HepG2 (cell line): ENCODE measurements around the gene LLGL2. TPM values are rescaled to one million over a fixed set of nuclear protein-coding genes. Genes with fewer than 3 reads are reported as not detected.

Experiments used
- ATAC-seq: fragments of 200-7000 bp; cut with Tn5 transposase; 3 replicates; pipeline ENCODE4 v1.9.1; 2020; ENCODE audit warnings: mild to moderate bottlenecking, moderate library complexity
- BruUV-seq: library from RNA; stranded (reverse); fragments of 400-500 nt; replicated peaks from 2 replicates; lab custom pipeline; 2021; lab: Mats Ljungman, UMichigan
- CTCF ChIA-PET: fragments of 300-600 bp; formaldehyde crosslinking; extraction: SDS; loops from one replicate; lab custom pipeline; 2021; ENCODE audit warnings: low total read pairs, inconsistent platforms, low intra/inter-chr PET ratio; lab: Yijun Ruan, JAX
- POLR2A ChIA-PET: fragments of 350-600 bp; sonication (Branson Sonifier 250); formaldehyde crosslinking; loops from one replicate; lab custom pipeline; 2020; ENCODE audit warnings: antibody characterized with exemption, inconsistent platforms; lab: Yijun Ruan, JAX
- DNase-seq: peaks from one replicate; pipeline ENCODE4 v3.0.0-alpha.2; 2015; ENCODE audit warnings: low spot score
- FAIRE-seq: peaks from 3 replicates; lab custom pipeline; 2011; peaks lifted over from hg19 to GRCh38; lab: Jason Lieb, UNC
- H2AFZ ChIP-seq: one replicate; pipeline ENCODE4 v1.6.1; 2011; ENCODE audit warnings: low read length, inconsistent platforms
- H3K27ac ChIP-seq: fragments of 300-600 bp; 3 replicates; pipeline ENCODE4 v1.8.0; 2011; ENCODE audit warnings: mixed run types, mild to moderate bottlenecking, mixed read lengths, low read length, inconsistent platforms; ENCODE audit not compliant: insufficient read depth; ENCODE audit errors: extremely low read length
- H3K27me3 ChIP-seq, 2 experiments: fragments of 200-600 bp in 1 of 2; 2 replicates in 1 of 2; 3 replicates in 1 of 2; pipeline versions ENCODE4 v1.6.0 to v1.8.0; 2011; ENCODE audit warnings: low read length in 2 of 2, mild to moderate bottlenecking in 2 of 2, moderate library complexity in 2 of 2, inconsistent platforms in 1 of 2; ENCODE audit not compliant: insufficient read depth in 2 of 2, control insufficient read depth in 1 of 2
- H3K36me3 ChIP-seq, 2 experiments: fragments of 200-600 bp in 1 of 2; replicated peaks in 1 of 2; 2 replicates in 1 of 2; 3 replicates in 1 of 2; pipeline versions ENCODE4 v1.5.1 to v1.8.0; 2011; ENCODE audit warnings: low read length in 2 of 2, inconsistent platforms in 1 of 2; ENCODE audit not compliant: insufficient read depth in 2 of 2, control insufficient read depth in 1 of 2
- H3K4me1 ChIP-seq: 2 replicates; pipeline ENCODE4 v1.5.1; 2012; ENCODE audit warnings: low read length, inconsistent platforms; ENCODE audit not compliant: insufficient read depth
- H3K4me2 ChIP-seq: 2 replicates; pipeline ENCODE4 v1.6.0; 2011; ENCODE audit warnings: low read depth, low read length, inconsistent platforms
- H3K4me3 ChIP-seq, 3 experiments: fragments of 200-600 bp in 1 of 3; sonication (generic), shearing (Covaris generic) in 1 of 3; replicated peaks in 1 of 3; 2 replicates each; pipeline ENCODE4 v1.5.1; 2011 to 2016; ENCODE audit warnings: low read length in 3 of 3, inconsistent platforms in 2 of 3, low read depth in 2 of 3, mild to moderate bottlenecking in 2 of 3, control low read depth in 1 of 3, mixed read lengths in 1 of 3; ENCODE audit not compliant: insufficient read depth in 1 of 3
- H3K79me2 ChIP-seq: one replicate; pipeline ENCODE4 v1.6.1; 2011; ENCODE audit warnings: low read length, inconsistent platforms; ENCODE audit not compliant: insufficient read depth
- H3K9ac ChIP-seq: 2 replicates; pipeline ENCODE4 v1.6.0; 2011; ENCODE audit warnings: mild to moderate bottlenecking, low read depth, low read length, inconsistent platforms; ENCODE audit not compliant: insufficient read depth
- H3K9me3 ChIP-seq: 2 replicates; pipeline ENCODE4 v1.5.1; 2012; ENCODE audit warnings: mild to moderate bottlenecking, low read length
- H4K20me1 ChIP-seq: 2 replicates; pipeline ENCODE4 v1.6.0; 2011; ENCODE audit warnings: inconsistent platforms, mild to moderate bottlenecking, low read length, moderate library complexity; ENCODE audit not compliant: insufficient read depth
- HOXA5 ChIP-seq: sonication (generic); formaldehyde crosslinking; IDR thresholded peaks from 2 replicates; pipeline ENCODE4 v1.4.0; 2020; ENCODE audit warnings: missing genetic modification reagents
- ZBTB39 ChIP-seq: sonication (generic); formaldehyde crosslinking; IDR thresholded peaks from 2 replicates; pipeline ENCODE4 v1.5.0; 2020; ENCODE audit warnings: missing genetic modification reagents
- ZZZ3 ChIP-seq: sonication (generic); formaldehyde crosslinking; IDR thresholded peaks from 2 replicates; pipeline ENCODE4 v1.4.0; 2020; ENCODE audit warnings: missing genetic modification reagents, mild to moderate bottlenecking, borderline replicate concordance
- WGBS: methylation state at CpG from one replicate; pipeline ENCODE4 v1.1.6; 2017; ENCODE audit warnings: low lambda C conversion rate; 5-methylcytosine and 5-hydroxymethylcytosine counted together
- in situ Hi-C: cut with HindIII; loops from 2 replicates; pipeline ENCODE4 v1.10.0; 2017; ENCODE audit warnings: low pct_unique_long_range_greater_than_20kb; ENCODE audit not compliant: extremely low pct_ligation_motif_present
- intact Hi-C: fragments of 100-400 bp; cut with micrococcal nuclease; formaldehyde crosslinking; loops from one replicate; pipeline ENCODE4 v1.10.0; 2022; ENCODE audit not compliant: unreplicated experiment
- polyA plus RNA-seq, 8 experiments: library from polyadenylated mRNA; depleted of rRNA in 3 of 8; stranded (reverse) in 7 of 8; unstranded in 1 of 8; fragments of >200 nt; fragmentation: Illumina TruSeq in 4 of 8; extraction: Trizol in 4 of 8; gene quantifications; 2 replicates each; pipeline versions ENCODE4 v1.2.1 to v1.2.3, GENCODE V29; 2011 to 2016; ENCODE audit warnings: low read depth in 4 of 8, missing spikeins in 1 of 8, mixed read lengths in 1 of 8; ENCODE audit not compliant: insufficient read depth in 1 of 8
- total RNA-seq, 5 experiments: library from RNA; depleted of rRNA; stranded (reverse); fragments of >200 nt; fragmentation: Illumina TruSeq; extraction: Trizol; gene quantifications; 2 replicates each; pipeline ENCODE4 v1.2.3, GENCODE V29; 2016; ENCODE audit warnings: low read depth in 1 of 5
- TF ChIP-seq, protein P1 (sequence below): conservative IDR thresholded peaks from 2 replicates; pipeline ENCODE4 v1.6.1; 2018; ENCODE audit warnings: missing genetic modification reagents

Gene LLGL2
- total and polyA plus RNA-seq, 2 of the 13 experiments (the other 11 are each of a cell fraction or from before 2014, with no cell fraction given): 83.0 to 86.7 TPM

- Histone ChIP-seq H3K27me3 (no peaks in the 10 kb centered on the region), H2AFZ (no peak overlapping the region), H3K27ac (no peak overlapping the region), H4K20me1 (no peaks in the 10 kb centered on the region), H3K4me2 (no peak overlapping the region), H3K9me3 (no peaks in the 10 kb centered on the region), H3K4me3 (no peak overlapping the region), H3K9ac (no peak overlapping the region), H3K36me3 (peaks cover 4 to 21% of the 10 kb centered on the region in 2 experiments), H3K79me2 (no peaks in the 10 kb centered on the region), H3K4me1 (peaks cover 38% of the 10 kb centered on the region)
- BruUV-seq: no TSS peak
- POLR2A ChIA-PET: interaction anchor here (1.3 kb wide), 1 partner anchor 11 kb away, joined by 3 read pairs; the partner anchor contains the start of gene TSEN54
- CTCF ChIA-PET: interaction anchor here (2.7 kb wide), 1 partner anchor 10 kb away, joined by 22 read pairs; the partner anchor contains the start of genes CASKIN2 and TSEN54
- intact Hi-C loops: no loop called here
- WGBS: 96% methylated on average over 15 of the region's 15 CpGs
- no peak for FAIRE-seq
- in situ Hi-C loops: loop anchor here (5.0 kb wide), 1 partner anchor 78 kb away; no protein-coding TSS in a partner anchor
- no peak for DNase-seq
- no peak for ATAC-seq
- no peak for TF ChIP-seq HOXA5
- TF ChIP-seq ZZZ3 (CRISPR knock-in tag): no peak
- TF ChIP-seq ZBTB39 (CRISPR knock-in tag): no peak
- TF ChIP-seq, protein P1, sequence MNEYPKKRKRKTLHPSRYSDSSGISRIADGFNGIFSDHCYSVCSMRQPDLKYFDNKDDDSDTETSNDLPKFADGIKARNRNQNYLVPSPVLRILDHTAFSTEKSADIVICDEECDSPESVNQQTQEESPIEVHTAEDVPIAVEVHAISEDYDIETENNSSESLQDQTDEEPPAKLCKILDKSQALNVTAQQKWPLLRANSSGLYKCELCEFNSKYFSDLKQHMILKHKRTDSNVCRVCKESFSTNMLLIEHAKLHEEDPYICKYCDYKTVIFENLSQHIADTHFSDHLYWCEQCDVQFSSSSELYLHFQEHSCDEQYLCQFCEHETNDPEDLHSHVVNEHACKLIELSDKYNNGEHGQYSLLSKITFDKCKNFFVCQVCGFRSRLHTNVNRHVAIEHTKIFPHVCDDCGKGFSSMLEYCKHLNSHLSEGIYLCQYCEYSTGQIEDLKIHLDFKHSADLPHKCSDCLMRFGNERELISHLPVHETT: no peak
- TF ChIP-seq, all 625 proteins: peak for 0
Observed at GRCh38 chr17:75505640-75506039, 19.9 kb upstream of the LLGL2 start.
